ENCODE results near the gene IPO4.
A peak's percentile ranks its signal among the peaks of the same experiment; 100 is the strongest.

IPO4 gene

DNA sequence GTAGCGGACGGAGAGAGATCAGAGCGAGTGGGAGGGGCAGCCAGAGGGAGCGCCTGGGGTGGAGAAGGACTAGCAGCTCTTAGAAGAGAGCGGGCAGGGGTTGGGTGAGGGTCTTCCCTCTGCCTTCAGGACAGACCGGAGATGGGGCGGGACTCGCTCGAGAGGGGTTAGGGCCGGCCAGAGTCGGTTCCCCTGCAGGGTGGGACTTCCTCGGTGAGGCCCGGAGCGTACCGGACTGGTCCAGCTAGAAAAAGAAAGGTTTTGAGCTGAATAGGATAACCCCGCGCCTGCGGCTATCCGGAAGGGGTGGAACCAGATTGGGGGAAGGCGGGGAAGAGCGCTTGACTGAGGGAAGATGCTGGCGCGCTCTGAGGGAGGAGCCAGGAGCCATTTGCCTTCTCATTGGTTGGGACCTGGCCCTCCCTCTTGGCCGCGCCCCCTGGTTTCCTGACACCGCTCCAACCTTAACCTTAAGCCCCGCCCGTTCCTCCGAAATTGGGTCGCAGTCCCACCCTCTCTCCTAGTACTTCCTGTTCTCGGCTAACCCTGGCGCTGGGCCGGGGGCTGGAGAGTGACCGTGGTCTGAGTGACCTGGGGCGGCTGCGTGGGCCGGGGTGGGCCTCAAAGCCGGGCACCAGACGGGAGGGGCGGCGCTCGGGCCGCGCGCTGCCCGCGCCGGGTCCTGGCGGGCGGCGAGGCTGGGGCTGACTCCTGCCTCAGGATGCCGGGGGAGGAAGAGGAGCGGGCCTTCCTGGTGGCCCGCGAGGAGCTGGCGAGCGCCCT is 41.4 kb downstream of the IPO4 start, which contains the start of gene RNF31:
RNF31 (plus strand) TSS at position 521 of the 783 bp plus-strand sequence; CDS start at position 722, 201 bp downstream.
- peak; percentile 97 for DNase-seq

DNA sequence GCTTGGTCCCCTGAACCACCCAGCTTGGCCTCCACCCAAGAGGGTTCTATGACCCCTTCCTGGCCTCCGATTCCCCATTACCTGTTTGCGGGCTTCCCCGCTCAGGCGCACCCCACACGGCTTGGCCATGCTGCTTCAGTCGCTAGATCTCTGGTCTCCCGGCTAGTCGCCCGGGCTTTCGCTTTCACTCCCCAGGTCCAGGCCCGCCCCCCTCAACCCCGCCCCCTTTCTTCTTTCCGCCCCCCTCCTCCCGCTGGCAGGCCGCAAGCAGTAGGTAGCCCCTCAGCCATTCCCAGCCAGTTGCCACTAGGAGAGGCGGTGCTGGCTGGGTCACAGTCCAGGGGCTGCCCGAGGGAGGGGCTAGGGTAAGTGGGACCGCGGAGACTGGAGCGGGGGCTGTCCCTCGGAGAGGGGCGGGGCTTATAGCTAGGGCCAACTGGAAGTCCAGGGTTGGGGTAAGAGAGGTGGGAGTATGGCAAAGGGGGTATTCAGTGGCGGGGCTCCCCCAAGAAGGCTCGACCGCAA is 42.1 kb downstream of the IPO4 start, which contains the start of gene PSME2:
PSME2 (minus strand) TSS at position 158 of the 525 bp plus-strand sequence; CDS start at position 129, 29 bp downstream.
- DNase-seq, result peak; percentile 77

- no peak for DNase-seq
Observed at GRCh38 chr14:24145690-24146452, 42.7 kb downstream of the IPO4 start.

DNA sequence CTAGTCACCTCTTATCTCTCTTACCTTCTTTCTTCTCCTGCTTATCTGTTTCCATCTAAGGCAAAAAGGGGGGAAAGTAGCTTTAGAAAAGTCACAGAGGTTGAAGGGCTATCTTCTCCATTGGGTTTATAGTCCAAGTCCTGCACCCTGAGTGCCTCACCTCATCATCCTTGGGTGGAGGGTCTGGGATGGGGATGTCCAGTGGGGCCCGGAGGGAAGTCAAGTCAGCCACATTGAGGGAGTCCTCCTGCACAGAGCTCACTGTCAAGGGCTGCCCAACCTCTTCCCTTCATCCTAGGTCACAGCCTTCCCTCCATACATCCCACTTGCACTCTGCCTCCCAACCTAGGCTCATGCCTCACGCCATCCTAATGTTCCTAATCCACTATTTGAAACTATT is 43.4 kb downstream of the IPO4 start:
- DNase-seq, result no peak

DNA sequence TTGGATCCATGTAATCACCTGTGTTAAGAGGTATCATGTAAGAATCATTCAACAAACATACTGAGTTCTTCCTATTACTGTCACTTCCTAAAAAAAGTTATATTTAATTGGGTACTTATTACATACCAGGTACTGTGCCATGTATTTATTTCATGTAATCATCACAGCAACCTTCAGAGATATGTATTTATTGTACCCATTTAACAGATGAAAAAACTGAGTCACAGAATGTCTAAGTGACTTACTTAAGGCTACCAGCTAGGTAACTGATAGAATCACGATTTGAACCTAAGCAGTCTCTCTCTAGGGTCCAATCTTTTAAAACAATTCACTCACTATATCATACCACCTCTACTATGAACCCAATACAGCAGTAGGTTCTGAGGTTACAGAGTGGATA is 44.2 kb downstream of the IPO4 start:
- no peak for DNase-seq

DNA sequence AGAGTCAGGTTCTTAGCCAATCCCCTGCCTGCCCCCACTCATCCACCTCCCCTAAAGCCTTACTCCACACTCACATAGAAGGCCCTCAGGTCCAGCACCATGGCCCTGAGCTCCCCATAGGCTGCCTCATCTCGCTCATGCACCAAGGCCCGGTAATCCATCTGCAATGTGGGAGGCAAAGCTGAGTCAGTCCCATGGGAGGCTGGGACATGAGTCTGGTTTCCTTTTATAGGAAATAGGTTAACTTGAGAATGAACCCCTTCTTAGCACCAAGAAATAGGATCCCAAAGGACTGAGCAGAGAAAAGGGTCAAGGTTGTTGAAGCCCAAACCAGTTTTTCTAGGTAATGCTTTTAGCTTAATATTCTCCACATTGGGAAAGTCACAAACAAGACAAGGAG is 45.1 kb downstream of the IPO4 start:
- DNase-seq, result no peak

DNA sequence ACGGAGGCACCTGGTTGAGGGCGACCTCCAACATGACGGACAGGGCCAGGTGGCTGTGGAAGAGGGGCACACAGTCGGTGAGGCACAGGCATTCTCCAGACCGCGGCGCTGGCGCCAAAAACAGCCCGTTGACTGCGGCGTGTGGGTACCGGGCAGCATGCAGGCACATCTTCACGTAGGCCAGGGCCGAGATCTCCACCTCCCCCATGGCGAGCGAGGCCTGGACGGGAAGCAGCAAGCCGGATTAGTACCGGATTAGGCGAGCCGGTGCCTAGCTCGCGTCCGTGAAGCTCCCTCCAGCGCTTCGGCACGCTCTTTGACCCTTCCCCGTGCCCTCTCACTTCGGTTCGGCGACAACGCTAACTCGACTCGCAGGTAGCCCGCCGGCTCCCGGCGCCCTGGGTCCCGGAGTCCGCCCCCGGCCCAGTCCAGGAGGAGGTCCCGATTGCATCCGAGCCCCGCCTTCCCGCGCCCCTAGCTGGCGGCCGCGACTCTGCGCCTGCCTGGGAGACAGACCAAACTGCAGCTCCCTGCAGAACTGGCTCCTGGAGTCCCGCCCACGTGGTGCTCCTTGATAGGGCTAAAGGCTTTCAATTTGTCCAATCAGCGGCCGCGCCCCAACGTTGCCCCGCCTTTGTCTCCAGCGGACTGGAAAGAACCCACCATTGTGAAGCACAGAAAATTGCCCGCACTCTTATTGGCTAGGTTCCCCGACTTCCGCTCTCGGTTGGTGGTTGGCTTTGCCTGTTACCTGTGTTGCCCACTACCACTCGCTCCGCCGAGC is 47.3 kb downstream of the IPO4 start, which contains the start of gene EMC9:
EMC9 (minus strand) TSS at position 495 of the 784 bp plus-strand sequence; CDS start at position 208, 287 bp downstream.
- DNase-seq, result peak; percentile 99

GRCh38 chr14:24139272-24139934 is 49.2 kb downstream of the IPO4 start:
- no peak for DNase-seq

DNA sequence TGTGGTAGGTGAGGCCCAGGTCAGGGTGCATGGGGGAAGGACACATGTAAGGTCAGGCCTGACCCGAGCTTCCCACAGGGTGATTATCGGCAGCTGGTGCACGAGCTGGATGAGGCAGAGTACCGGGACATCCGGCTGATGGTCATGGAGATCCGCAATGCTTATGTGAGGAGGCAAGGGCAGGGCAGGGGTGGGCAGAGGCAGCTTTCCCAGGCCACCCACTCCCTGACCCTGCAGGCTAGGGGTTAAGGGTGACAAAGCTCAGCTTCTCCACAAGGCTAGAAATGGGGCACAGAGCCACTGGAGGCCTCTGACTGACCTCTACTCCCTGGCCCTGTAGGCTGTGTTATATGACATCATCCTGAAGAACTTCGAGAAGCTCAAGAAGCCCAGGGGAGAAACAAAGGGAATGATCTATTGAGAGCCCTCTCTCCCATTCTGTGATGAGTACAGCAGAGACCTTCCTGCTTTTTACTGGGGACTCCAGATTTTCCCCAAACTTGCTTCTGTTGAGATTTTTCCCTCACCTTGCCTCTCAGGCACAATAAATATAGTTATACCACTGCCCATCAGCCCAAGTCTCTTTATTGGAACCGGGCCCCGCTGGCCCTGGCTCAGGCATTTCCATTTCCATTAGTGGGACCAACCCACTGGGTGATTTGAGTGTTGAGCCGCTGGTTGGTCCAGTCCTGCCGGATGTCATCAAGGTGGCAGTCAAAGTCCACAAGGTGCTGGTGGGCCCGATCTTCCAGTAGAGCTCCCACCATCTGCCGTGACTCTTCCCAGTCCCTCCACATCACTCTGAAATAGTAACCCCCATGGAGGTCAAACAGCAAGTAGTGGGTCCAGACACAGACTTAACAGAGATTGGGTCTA is 50.0 kb downstream of the IPO4 start:
- DNase-seq, result no peak

- no peak for DNase-seq
Observed at GRCh38 chr14:24137529-24138395, 50.9 kb downstream of the IPO4 start.

DNA sequence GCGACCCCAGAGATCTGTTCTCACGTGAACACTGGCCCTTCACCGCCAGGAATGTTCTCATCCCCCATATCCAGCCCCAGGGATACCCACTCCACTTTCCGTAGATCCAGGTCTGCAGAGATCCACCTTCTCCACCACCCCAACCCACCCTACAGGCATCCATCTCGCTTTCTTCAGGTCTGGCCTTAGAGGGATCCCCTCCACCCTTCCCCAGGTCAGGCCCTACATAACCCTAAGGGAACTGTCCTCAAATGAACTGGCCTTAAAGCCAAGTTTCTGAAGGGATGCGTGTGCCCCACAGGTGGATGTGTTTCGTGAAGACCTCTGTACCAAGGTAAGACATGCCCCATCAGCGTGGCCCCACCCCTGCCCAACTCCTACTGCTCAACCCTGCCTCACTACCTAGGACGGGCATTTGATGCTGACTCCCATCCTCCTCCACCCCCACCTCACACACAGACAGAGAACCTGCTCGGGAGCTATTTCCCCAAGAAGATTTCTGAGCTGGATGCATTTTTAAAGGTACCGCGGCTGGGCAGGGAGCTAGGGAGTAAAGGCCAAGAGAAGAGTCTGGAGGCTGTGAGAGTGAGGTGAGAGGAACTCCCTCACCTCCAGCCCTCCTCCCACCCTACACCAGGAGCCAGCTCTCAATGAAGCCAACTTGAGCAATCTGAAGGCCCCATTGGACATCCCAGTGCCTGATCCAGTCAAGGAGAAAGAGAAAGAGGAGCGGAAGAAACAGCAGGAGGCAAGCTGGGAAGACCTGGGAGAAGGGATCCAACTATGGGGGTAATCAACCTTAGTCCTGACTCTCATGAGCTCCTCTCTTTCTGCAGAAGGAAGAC is 51.7 kb downstream of the IPO4 start:
- DNase-seq, result no peak

GRCh38 chr14:24135834-24136683 is 52.6 kb downstream of the IPO4 start, which contains the start of gene PSME1:
Gene PSME1, plus strand, starts transcription at chr14:24136194. Its CDS starts 69 bp downstream, at chr14:24136263.
- peak; percentile 94 for DNase-seq

DNA sequence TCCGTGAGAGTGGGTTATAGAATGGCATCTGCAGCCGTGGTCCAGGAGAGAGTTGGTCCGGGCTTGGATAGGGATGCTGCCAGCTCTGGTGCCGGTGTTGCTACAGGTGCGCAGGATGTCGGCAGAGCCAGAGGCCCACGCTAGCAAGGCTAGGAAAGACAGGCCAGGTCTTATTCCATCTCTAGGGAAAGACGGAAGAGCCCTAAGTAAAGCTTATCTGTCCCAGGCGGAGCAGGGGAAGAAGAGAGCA is 53.1 kb downstream of the IPO4 start:
- DNase-seq, result no peak

DNA sequence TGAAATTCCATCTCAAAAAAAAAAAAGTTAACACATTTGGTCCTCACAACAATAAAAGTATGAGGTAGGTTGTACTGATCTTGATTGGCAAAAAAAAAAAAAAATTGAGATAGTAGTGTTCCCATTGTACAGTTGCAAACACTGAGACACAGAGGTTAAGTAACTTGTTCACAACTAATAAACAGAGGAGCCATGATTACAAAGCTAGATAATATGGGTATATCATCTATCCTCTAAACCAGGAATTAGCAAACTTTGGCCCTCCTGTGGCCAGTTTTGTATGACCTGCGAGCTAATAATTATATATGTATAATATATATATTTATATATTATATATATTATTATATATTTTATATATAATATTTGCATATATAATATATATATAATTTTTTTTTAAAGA is 54.9 kb downstream of the IPO4 start:
- no peak for DNase-seq

- no peak for DNase-seq
Observed at GRCh38 chr14:24132976-24133375, 55.6 kb downstream of the IPO4 start.

GRCh38 chr14:24132061-24132685 is 56.4 kb downstream of the IPO4 start:
- peak; percentile 21 for DNase-seq

DNA sequence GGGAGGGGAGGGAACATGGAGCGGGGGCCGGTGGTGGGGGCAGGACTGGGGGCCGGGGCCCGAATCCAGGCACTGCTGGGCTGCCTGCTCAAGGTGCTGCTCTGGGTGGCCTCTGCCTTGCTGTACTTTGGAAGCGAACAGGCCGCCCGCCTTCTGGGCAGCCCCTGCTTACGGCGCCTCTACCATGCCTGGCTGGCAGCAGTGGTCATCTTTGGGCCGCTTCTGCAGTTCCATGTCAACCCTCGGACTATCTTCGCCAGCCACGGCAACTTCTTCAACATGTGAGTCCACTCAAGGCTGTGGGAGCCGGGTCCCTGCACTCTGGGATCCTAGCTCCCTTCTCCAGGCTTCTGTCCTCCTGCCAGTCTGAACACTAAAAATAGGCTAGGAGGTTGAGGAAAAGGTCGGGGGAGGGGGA is 57.1 kb downstream of the IPO4 start:
- no peak for DNase-seq
